BLaER1 treated with 17β-estradiol and CSF1 and Interleukin-3, amounts not matched to agents 10 nM and 100 nM (cell line): Measurements from ENCODE around the gene SEC24C.

Source experiments
- H3K27ac ChIP-seq, 11 experiments: shearing (Covaris generic); formaldehyde crosslinking; 2 replicates each; pipeline ENCODE4 v1.8.1; 2022
- H3K27me3 ChIP-seq, 11 experiments: shearing (Covaris generic); formaldehyde crosslinking; 2 replicates each; pipeline ENCODE4 v1.8.1; 2022
- H3K36me3 ChIP-seq, 11 experiments: shearing (Covaris generic); formaldehyde crosslinking; 2 replicates each; pipeline ENCODE4 v1.8.1; 2022
- H3K4me1 ChIP-seq, 10 experiments: shearing (Covaris generic); formaldehyde crosslinking; 2 replicates each; pipeline ENCODE4 v1.8.1; 2022
- H3K4me2 ChIP-seq, 11 experiments: shearing (Covaris generic); formaldehyde crosslinking; 2 replicates each; pipeline ENCODE4 v1.8.1; 2022
- H3K4me3 ChIP-seq, 10 experiments: shearing (Covaris generic); formaldehyde crosslinking; 2 replicates each; pipeline ENCODE4 v1.8.1; 2022
- H3K9ac ChIP-seq, 11 experiments: shearing (Covaris generic); formaldehyde crosslinking; 2 replicates each; pipeline ENCODE4 v1.8.1; 2022
- H3K9me3 ChIP-seq, 11 experiments: shearing (Covaris generic); formaldehyde crosslinking; replicated peaks in 1 of 11; 2 replicates each; pipeline ENCODE4 v1.8.1; 2022
- H4K20me1 ChIP-seq, 11 experiments: shearing (Covaris generic); formaldehyde crosslinking; 2 replicates each; pipeline ENCODE4 v1.8.1; 2022
- Cebpa-rat ChIP-seq, 11 experiments: shearing (Covaris generic); IDR thresholded peaks; 2 replicates each; pipeline ENCODE4 v1.8.1; 2022

SEC24C gene

GRCh38 chr10:73743327-73743904 lies 756 bp upstream of the SEC24C start:
- Histone ChIP-seq H3K4me1 (peaks cover 24 to 48% (median 39%) of the 10 kb centered on the region in 10 experiments), H3K9ac (peak overlapping the region; percentile 79 to 95 (median 88)), H3K9me3 (no peaks in the 10 kb centered on the region), H3K4me3 (peak overlapping the region; percentile 71 to 99 (median 89)), H3K36me3 (peaks cover 22 to 58% (median 34%) of the 10 kb centered on the region in 11 experiments), H3K27ac (peak overlapping the region; percentile 85 to 97 (median 92)), H3K27me3 (no peaks in the 10 kb centered on the region), H4K20me1 (peaks cover 0 to 23% (median 5%) of the 10 kb centered on the region in 11 experiments; a peak in 12 of 22 replicates), H3K4me2 (peak overlapping the region; percentile 86 to 98 (median 88))
- no peak for TF ChIP-seq Cebpa-rat (IDR thresholded peaks at IDR 0.05)

GRCh38 chr10:73744664-73744975 lies 448 bp downstream of the SEC24C start:
- Histone ChIP-seq H3K27me3 (no peaks in the 10 kb centered on the region), H3K4me2 (peak overlapping the region; percentile 86 to 98 (median 94)), H3K9ac (peak overlapping the region; percentile 79 to 95 (median 88)), H3K27ac (peak overlapping the region; percentile 85 to 97 (median 92)), H3K4me1 (peaks cover 32 to 60% (median 41%) of the 10 kb centered on the region in 10 experiments), H3K36me3 (peaks cover 34 to 64% (median 42%) of the 10 kb centered on the region in 11 experiments), H3K4me3 (peak overlapping the region; percentile 71 to 99 (median 89)), H4K20me1 (peaks cover 2 to 35% (median 14%) of the 10 kb centered on the region in 11 experiments; a peak in 15 of 22 replicates), H3K9me3 (no peaks in the 10 kb centered on the region)
- no peak for TF ChIP-seq Cebpa-rat (IDR thresholded peaks at IDR 0.05)

- peaks cover 55 to 69% (median 61%) of the 10 kb centered on the region in 11 experiments for H3K36me3 ChIP-seq
Measured at GRCh38 chr10:73746721-73747120, 2.5 kb downstream of the SEC24C start.

GRCh38 chr10:73750819-73751218 lies 6.6 kb downstream of the SEC24C start:
- Histone ChIP-seq H3K4me2 (no peak overlapping the region), H3K27me3 (no peaks in the 10 kb centered on the region), H3K4me1 (peaks cover 7 to 35% (median 12%) of the 10 kb centered on the region in 10 experiments; a peak in 18 of 20 replicates), H3K36me3 (peaks cover 95 to 98% (median 97%) of the 10 kb centered on the region in 11 experiments), H4K20me1 (peaks cover 24 to 92% (median 45%) of the 10 kb centered on the region in 11 experiments; a peak in 19 of 22 replicates), H3K9me3 (no peaks in the 10 kb centered on the region), H3K9ac (peak overlapping the region in 1 of 11 experiments; percentile 10; a peak in 1 of 22 replicates), H3K4me3 (no peak overlapping the region), H3K27ac (no peak overlapping the region)
- no peak for TF ChIP-seq Cebpa-rat (IDR thresholded peaks at IDR 0.05)

More at GRCh38 chr10:73746721-73747120, 2.5 kb downstream of the SEC24C start:
- Histone ChIP-seq H3K4me2 (peak overlapping the region in 7 of 11 experiments; percentile 86 to 98 (median 88); a peak in 9 of 22 replicates), H4K20me1 (peaks cover 20 to 56% (median 34%) of the 10 kb centered on the region in 11 experiments; a peak in 18 of 22 replicates), H3K9ac (peak overlapping the region in 4 of 11 experiments; percentile 0 to 83 (median 4); a peak in 3 of 22 replicates), H3K9me3 (no peaks in the 10 kb centered on the region), H3K27ac (no peak overlapping the region), H3K4me1 (peaks cover 29 to 60% (median 33%) of the 10 kb centered on the region in 10 experiments), H3K27me3 (no peaks in the 10 kb centered on the region), H3K4me3 (no peak overlapping the region)
- no peak for TF ChIP-seq Cebpa-rat (IDR thresholded peaks at IDR 0.05)

- Histone ChIP-seq H3K4me1 (0 out of 20 replicates have a peak, but pooled peaks cover 0 to 3% (median 0%) of the 10 kb centered on the region in 10 experiments), H3K27ac (no peak overlapping the region), H3K9ac (no peak overlapping the region; a peak in 1 of 22 replicates), H3K4me2 (no peak overlapping the region), H3K9me3 (no peaks in the 10 kb centered on the region), H4K20me1 (peaks cover 15 to 93% (median 59%) of the 10 kb centered on the region in 11 experiments; a peak in 20 of 22 replicates), H3K4me3 (no peak overlapping the region), H3K36me3 (peaks cover 92 to 100% (median 96%) of the 10 kb centered on the region in 11 experiments), H3K27me3 (no peaks in the 10 kb centered on the region)
- no peak for TF ChIP-seq Cebpa-rat (IDR thresholded peaks at IDR 0.05)
Measured at GRCh38 chr10:73756183-73756582, 12.0 kb downstream of the SEC24C start.

- H3K9me3 ChIP-seq, result no peaks in the 10 kb centered on the region
- TF ChIP-seq Cebpa-rat (IDR thresholded peaks at IDR 0.05), result no peak
- H4K20me1 ChIP-seq, result peaks cover 16 to 92% (median 71%) of the 10 kb centered on the region in 11 experiments; a peak in 20 of 22 replicates
- H3K4me2 ChIP-seq, result no peak overlapping the region
- no peak overlapping the region for H3K27ac ChIP-seq
- H3K4me3 ChIP-seq, result no peak overlapping the region
- H3K27me3 ChIP-seq, result no peaks in the 10 kb centered on the region
- 0 out of 20 replicates have a peak, but pooled peaks cover 0 to 3% (median 0%) of the 10 kb centered on the region in 10 experiments for H3K4me1 ChIP-seq
- peak overlapping the region in 2 of 11 experiments; percentile 13 to 29; a peak in 1 of 22 replicates for H3K9ac ChIP-seq
- peaks cover 92 to 100% (median 96%) of the 10 kb centered on the region in 11 experiments for H3K36me3 ChIP-seq
Measured at GRCh38 chr10:73758704-73759511, 14.7 kb downstream of the SEC24C start.

GRCh38 chr10:73759512-73760115 lies 15.4 kb downstream of the SEC24C start:
- peak overlapping the region in 1 of 11 experiments; percentile 13; a peak in 2 of 22 replicates for H3K9ac ChIP-seq

GRCh38 chr10:73761781-73762180 lies 17.6 kb downstream of the SEC24C start:
- H3K27me3 ChIP-seq, result no peaks in the 10 kb centered on the region
- H3K27ac ChIP-seq, result no peak overlapping the region
- H3K4me3 ChIP-seq, result no peak overlapping the region
- peaks cover 91 to 100% (median 97%) of the 10 kb centered on the region in 11 experiments for H3K36me3 ChIP-seq
- peaks cover 0 to 8% (median under 1%) of the 10 kb centered on the region in 10 experiments; a peak in 4 of 20 replicates for H3K4me1 ChIP-seq
- no peak for TF ChIP-seq Cebpa-rat (IDR thresholded peaks at IDR 0.05)
- H3K9me3 ChIP-seq, result no peaks in the 10 kb centered on the region
- H4K20me1 ChIP-seq, result peaks cover 16 to 76% (median 58%) of the 10 kb centered on the region in 11 experiments; a peak in 20 of 22 replicates
- no peak overlapping the region for H3K9ac ChIP-seq
- H3K4me2 ChIP-seq, result no peak overlapping the region

More at GRCh38 chr10:73759512-73760115, 15.4 kb downstream of the SEC24C start:
- no peak for TF ChIP-seq Cebpa-rat (IDR thresholded peaks at IDR 0.05)
- Histone ChIP-seq H3K4me2 (no peak overlapping the region), H3K9me3 (no peaks in the 10 kb centered on the region), H3K27me3 (no peaks in the 10 kb centered on the region), H3K27ac (no peak overlapping the region; a peak in 1 of 22 replicates), H3K36me3 (peaks cover 90 to 100% (median 95%) of the 10 kb centered on the region in 11 experiments), H3K4me3 (no peak overlapping the region), H3K4me1 (0 out of 20 replicates have a peak, but pooled peaks cover 0 to 3% (median 0%) of the 10 kb centered on the region in 10 experiments), H4K20me1 (peaks cover 16 to 87% (median 67%) of the 10 kb centered on the region in 11 experiments; a peak in 20 of 22 replicates)
